HG03175 (cell line): ENCODE measurements around the gene TBL1XR1.

Experiments used
- ATAC-seq: cut with Tn5 transposase; IDR thresholded peaks from one replicate; pipeline ENCODE4 v1.9.1; 2021; ENCODE audit warnings: mild to moderate bottlenecking, moderate library complexity; ENCODE audit not compliant: unreplicated experiment

TBL1XR1 gene

DNA sequence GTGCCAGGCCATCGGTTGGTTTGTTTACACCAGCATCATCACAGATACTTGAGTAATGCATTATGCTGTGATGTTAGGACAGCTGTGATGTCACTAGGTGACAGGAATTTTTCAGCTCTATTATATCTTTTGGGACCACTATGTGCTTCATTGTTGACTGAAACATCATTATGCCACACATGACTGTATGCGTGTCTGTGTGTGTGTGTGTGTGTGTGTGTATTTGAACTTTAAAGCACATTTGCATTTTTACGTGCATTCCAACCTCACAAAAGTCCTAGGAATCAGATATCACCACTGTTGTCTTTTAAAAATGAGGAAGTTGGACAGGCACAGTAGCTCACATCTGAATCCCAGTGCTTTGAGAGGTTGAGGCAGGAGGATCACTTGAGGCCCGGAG lies 223.0 kb downstream of the TBL1XR1 start:
- no peak for ATAC-seq

DNA sequence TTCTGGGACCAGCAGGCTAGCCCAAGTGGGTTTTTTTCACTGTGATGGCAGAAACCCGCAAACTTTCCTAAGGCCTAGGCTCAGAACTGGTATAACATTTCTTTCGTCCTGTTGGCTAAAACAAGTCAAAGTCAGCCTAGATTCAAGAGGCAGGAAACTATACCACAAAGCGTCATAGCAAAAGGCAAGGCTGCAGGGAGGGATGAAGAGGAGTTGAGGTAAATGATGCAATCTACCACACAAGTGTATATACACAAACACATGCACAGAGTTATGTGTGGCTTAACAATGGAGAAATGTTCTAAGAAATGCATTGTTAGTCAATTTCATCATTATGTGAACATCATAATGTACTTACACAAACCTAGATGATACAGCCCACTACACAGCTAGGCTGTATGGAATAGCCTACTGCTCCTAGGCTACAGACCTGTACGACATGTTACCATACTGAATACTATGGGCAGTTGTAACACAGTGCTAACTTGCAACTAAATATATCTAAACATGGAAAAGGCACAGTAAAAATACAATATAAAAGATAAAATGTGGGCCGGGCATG lies 225.6 kb downstream of the TBL1XR1 start:
- ATAC-seq: no peak

DNA sequence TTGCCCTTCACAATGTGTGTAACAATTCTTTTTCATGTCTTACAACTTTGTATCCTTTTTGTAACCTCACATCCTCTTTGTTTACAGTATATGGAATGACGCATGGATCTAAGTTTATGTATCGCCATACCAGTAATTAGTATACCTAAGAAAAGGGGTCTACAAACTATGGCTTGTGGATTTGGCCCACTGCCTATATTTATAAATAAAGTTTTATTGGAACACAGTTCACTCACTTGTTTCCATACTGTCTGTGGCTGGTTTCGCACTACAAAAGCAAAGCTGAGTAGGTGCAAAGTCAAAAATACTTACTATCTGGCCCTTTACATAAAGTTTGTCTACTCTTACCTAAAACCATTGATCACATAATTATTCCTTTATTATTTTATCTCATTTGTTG lies 226.5 kb downstream of the TBL1XR1 start:
- no peak for ATAC-seq

DNA sequence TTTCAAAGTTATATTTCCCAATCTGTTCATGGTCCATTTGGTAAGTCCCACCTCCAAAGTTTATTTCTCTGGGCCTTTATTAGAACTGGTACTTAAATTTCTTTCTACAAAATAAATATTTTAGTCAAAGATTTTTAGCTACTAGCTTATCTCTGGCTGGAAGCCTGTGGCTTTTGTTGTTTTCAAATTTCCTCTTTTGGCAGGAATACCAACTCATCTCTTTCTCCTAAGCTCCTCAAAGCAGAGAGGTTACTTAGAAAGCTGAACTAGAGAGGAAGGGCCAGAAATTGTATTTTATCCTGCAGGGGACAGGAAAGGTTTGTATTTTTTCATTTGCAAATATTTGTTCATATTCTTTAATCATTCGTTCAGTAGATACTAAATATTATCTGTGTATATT lies 227.8 kb downstream of the TBL1XR1 start:
- ATAC-seq: no peak
